ENCODE results near the gene ZNF853. TPM values are rescaled to one million over a fixed set of nuclear protein-coding genes. Genes with fewer than 3 reads are reported as not detected.

Gene ZNF853
- polyA plus RNA-seq, 3 donors, result 0.15 TPM; not detected in 2

- no peak overlapping the region for H3K4me3 Mint-ChIP-seq
- peaks cover 35 to 57% of the 10 kb centered on the region in 2 donors for H3K36me3 ChIP-seq (replicated peaks in 1 of 2; ENCODE audit: control insufficient read depth in 1 of 2, insufficient read depth in 2 of 2, low read length in 2 of 2)
Measured at GRCh38 chr7:6608081-6608480, 7.3 kb upstream of the ZNF853 start.

GRCh38 chr7:6608794-6609193 lies 6.6 kb upstream of the ZNF853 start:
- Histone ChIP-seq H4K20me1 (ENCODE audit: insufficient read depth, low read length) (no peaks in the 10 kb centered on the region), H3K4me1 (ENCODE audit: control insufficient read depth in 1 of 2, insufficient read depth in 2 of 2, low read length in 2 of 2) (no peaks in the 10 kb centered on the region)
- peaks cover 0 to 4% (median 0%) of the 10 kb centered on the region in 7 donors for H3K9me3 Mint-ChIP-seq

More at GRCh38 chr7:6608081-6608480, 7.3 kb upstream of the ZNF853 start:
- H3K4me3 ChIP-seq (replicated peaks in 1 of 3; ENCODE audit: low read depth in 2 of 3, low read length in 3 of 3), result no peak overlapping the region
- Mint-ChIP-seq H3K9me3 (peaks cover 0 to 4% (median 0%) of the 10 kb centered on the region in 7 donors), H3K27me3 (ENCODE audit: low read depth in 3 of 3) (peaks cover 4 to 16% (median 9%) of the 10 kb centered on the region in 3 donors), H3K36me3 (peaks cover 39 to 59% of the 10 kb centered on the region in 2 donors), H3K4me1 (peaks cover 5% of the 10 kb centered on the region), H3K27ac (no peak overlapping the region)
- H3K4me2 ChIP-seq (replicated peaks; ENCODE audit: extremely low read depth, low read length, poor library complexity, severe bottlenecking), result no peak overlapping the region
- no peaks in the 10 kb centered on the region for H4K20me1 ChIP-seq (ENCODE audit: insufficient read depth, low read length)
- H3K79me2 ChIP-seq (ENCODE audit: insufficient read depth, low read length), result no peaks in the 10 kb centered on the region
- 97% methylated on average over 20 of the region's 27 CpGs for WGBS (ENCODE audit: insufficient coverage)
- H3K27me3 ChIP-seq (ENCODE audit: control insufficient read depth in 2 of 2, insufficient read depth in 2 of 2, low read length in 2 of 2), result peaks cover 0 to 5% of the 10 kb centered on the region in 2 donors
- no peak for DNase-seq
- no peak overlapping the region for H2AFZ ChIP-seq (ENCODE audit: insufficient read depth, low read depth, low read length, poor library complexity, severe bottlenecking)
- no peaks in the 10 kb centered on the region for H3K9me3 ChIP-seq (replicated peaks in 1 of 2; ENCODE audit: control insufficient read depth in 1 of 2, insufficient read depth in 1 of 2, low read length in 2 of 2)
- no peaks in the 10 kb centered on the region for H3K4me1 ChIP-seq (ENCODE audit: control insufficient read depth in 1 of 2, insufficient read depth in 2 of 2, low read length in 2 of 2)
- intact Hi-C loops (cut with micrococcal nuclease), result no loop called here
- TF ChIP-seq, protein P1, sequence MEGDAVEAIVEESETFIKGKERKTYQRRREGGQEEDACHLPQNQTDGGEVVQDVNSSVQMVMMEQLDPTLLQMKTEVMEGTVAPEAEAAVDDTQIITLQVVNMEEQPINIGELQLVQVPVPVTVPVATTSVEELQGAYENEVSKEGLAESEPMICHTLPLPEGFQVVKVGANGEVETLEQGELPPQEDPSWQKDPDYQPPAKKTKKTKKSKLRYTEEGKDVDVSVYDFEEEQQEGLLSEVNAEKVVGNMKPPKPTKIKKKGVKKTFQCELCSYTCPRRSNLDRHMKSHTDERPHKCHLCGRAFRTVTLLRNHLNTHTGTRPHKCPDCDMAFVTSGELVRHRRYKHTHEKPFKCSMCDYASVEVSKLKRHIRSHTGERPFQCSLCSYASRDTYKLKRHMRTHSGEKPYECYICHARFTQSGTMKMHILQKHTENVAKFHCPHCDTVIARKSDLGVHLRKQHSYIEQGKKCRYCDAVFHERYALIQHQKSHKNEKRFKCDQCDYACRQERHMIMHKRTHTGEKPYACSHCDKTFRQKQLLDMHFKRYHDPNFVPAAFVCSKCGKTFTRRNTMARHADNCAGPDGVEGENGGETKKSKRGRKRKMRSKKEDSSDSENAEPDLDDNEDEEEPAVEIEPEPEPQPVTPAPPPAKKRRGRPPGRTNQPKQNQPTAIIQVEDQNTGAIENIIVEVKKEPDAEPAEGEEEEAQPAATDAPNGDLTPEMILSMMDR (IDR thresholded peaks at IDR 0.05), result no peak
- H3K27ac ChIP-seq (ENCODE audit: low read depth in 1 of 2, low read length in 2 of 2), result no peak overlapping the region
- no peak overlapping the region for H3K9ac ChIP-seq (ENCODE audit: insufficient read depth, low read length, poor library complexity, severe bottlenecking)

More at GRCh38 chr7:6608794-6609193, 6.6 kb upstream of the ZNF853 start:
- Histone ChIP-seq H3K27me3 (ENCODE audit: control insufficient read depth in 2 of 2, insufficient read depth in 2 of 2, low read length in 2 of 2) (peaks cover 0 to 9% of the 10 kb centered on the region in 2 donors), H3K9ac (ENCODE audit: insufficient read depth, low read length, poor library complexity, severe bottlenecking) (no peak overlapping the region), H3K79me2 (ENCODE audit: insufficient read depth, low read length) (no peaks in the 10 kb centered on the region), H3K27ac (ENCODE audit: low read depth in 1 of 2, low read length in 2 of 2) (no peak overlapping the region), H3K36me3 (replicated peaks in 1 of 2; ENCODE audit: control insufficient read depth in 1 of 2, insufficient read depth in 2 of 2, low read length in 2 of 2) (peaks cover 33 to 52% of the 10 kb centered on the region in 2 donors), H3K9me3 (replicated peaks in 1 of 2; ENCODE audit: control insufficient read depth in 1 of 2, insufficient read depth in 1 of 2, low read length in 2 of 2) (no peaks in the 10 kb centered on the region), H2AFZ (ENCODE audit: insufficient read depth, low read depth, low read length, poor library complexity, severe bottlenecking) (no peak overlapping the region), H3K4me3 (replicated peaks in 1 of 3; ENCODE audit: low read depth in 2 of 3, low read length in 3 of 3) (no peak overlapping the region), H3K4me2 (replicated peaks; ENCODE audit: extremely low read depth, low read length, poor library complexity, severe bottlenecking) (no peak overlapping the region)
- DNase-seq, result no peak
- Mint-ChIP-seq H3K4me3 (no peak overlapping the region), H3K36me3 (peaks cover 37 to 54% of the 10 kb centered on the region in 2 donors), H3K27ac (no peak overlapping the region), H3K4me1 (peaks cover 5% of the 10 kb centered on the region), H3K27me3 (ENCODE audit: low read depth in 3 of 3) (peaks cover 4 to 22% (median 15%) of the 10 kb centered on the region in 3 donors)
- 98% methylated on average over 9 of the region's 12 CpGs for WGBS (ENCODE audit: insufficient coverage)
- TF ChIP-seq, protein P1 (IDR thresholded peaks at IDR 0.05), result no peak
- intact Hi-C loops (cut with micrococcal nuclease), result no loop called here
